Measurements from ENCODE around the gene TXNDC12.
"Not testable (repeated sequence)": the region's sequence is repeated elsewhere in the genome, so short reads cannot be mapped to it uniquely, and the experiment has no call there.

TXNDC12 gene

GRCh38 chr1:52007215-52008002 lies 47.6 kb downstream of the TXNDC12 start:
- H3K9me2 ChIP-seq (replicated peaks; ENCODE audit: control insufficient read depth, low read length) = no peaks in the 10 kb centered on the region
- no peaks in the 10 kb centered on the region for H3K4me1 ChIP-seq (ENCODE audit: control insufficient read depth, low read length)
- H3K79me2 ChIP-seq (ENCODE audit: control insufficient read depth, low read length) = no peaks in the 10 kb centered on the region
- TF ChIP-seq CTCF (IDR thresholded peaks at IDR 0.05; ENCODE audit: low read depth, low read length, poor library complexity, severe bottlenecking) (no peak), EZH2phosphoT487 (IDR thresholded peaks at IDR 0.05; ENCODE audit: borderline replicate concordance, low read length) (no peak)
- H3K36me3 ChIP-seq (ENCODE audit: control insufficient read depth, low read length) = no peaks in the 10 kb centered on the region
- H3K4me3 ChIP-seq (ENCODE audit: low read length) = no peak overlapping the region
- H3K4me2 ChIP-seq (ENCODE audit: low read length) = no peak overlapping the region
- H3K27ac ChIP-seq (ENCODE audit: low read depth, low read length) = no peak overlapping the region
- H4K20me1 ChIP-seq (ENCODE audit: control insufficient read depth, insufficient read depth, low read depth, low read length) = no peaks in the 10 kb centered on the region
- H3F3A ChIP-seq (ENCODE audit: control insufficient read depth, insufficient read depth) = no peaks in the 10 kb centered on the region
- peaks cover 10% of the 10 kb centered on the region; the same call in 1 of the 2 replicates for H3K27me3 ChIP-seq (ENCODE audit: control insufficient read depth, low read length)
- no peaks in the 10 kb centered on the region for H3K9me3 ChIP-seq (ENCODE audit: control insufficient read depth, insufficient read depth, low read length)

DNA sequence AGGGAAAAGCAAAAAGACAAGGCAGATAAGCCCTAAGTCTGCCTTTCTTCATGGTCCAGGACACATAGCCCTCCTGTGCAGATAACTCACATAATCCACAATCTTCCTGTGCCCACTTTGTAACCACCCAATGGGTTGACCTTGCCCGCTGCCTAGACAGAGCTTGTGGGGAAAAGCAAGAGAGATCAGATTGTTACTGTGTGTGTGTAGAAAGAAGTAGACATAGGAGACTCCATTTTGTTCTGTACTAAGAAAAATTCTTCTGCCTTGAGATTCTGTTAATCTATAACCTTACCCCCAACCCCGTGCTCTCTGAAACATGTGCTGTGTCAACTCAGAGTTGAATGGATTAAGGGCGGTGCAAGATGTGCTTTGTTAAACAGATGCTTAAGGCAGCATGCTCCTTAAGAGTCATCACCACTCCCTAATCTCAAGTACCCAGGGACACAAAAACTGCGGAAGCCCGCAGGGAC lies 48.9 kb downstream of the TXNDC12 start:
- H3K4me1 ChIP-seq (ENCODE audit: control insufficient read depth, low read length); H3K27me3 ChIP-seq (ENCODE audit: control insufficient read depth, low read length); H4K20me1 ChIP-seq (ENCODE audit: control insufficient read depth, insufficient read depth, low read depth, low read length); H3F3A ChIP-seq (ENCODE audit: control insufficient read depth, insufficient read depth); H3K4me3 ChIP-seq (ENCODE audit: low read length); H3K9me2 ChIP-seq (replicated peaks; ENCODE audit: control insufficient read depth, low read length); H3K79me2 ChIP-seq (ENCODE audit: control insufficient read depth, low read length); H3K9me3 ChIP-seq (ENCODE audit: control insufficient read depth, insufficient read depth, low read length); H3K27ac ChIP-seq (ENCODE audit: low read depth, low read length); H3K4me2 ChIP-seq (ENCODE audit: low read length); H3K36me3 ChIP-seq (ENCODE audit: control insufficient read depth, low read length): not testable (repeated sequence)

DNA sequence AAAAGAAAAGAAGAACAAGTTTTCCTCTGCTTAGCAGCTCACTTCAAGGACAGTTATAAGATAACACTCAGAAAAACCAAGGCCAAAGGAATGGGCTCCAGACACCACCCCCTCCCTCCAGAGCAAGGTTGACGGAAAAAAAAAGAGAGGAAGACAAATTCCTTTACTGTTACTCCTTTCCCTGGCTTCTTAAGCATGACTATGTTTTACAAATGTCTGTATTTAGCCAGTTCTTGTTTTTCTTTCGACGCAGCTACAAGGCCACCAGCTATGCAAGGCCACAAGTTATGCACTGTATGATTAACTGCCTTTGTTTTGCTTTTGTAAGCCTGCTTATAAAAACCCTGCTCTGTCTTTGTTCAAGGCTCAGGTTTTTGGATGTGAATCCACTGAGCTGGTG lies 49.4 kb downstream of the TXNDC12 start:
- not testable (repeated sequence) for H3K27ac ChIP-seq (ENCODE audit: low read depth, low read length); H3K4me3 ChIP-seq (ENCODE audit: low read length); H3K79me2 ChIP-seq (ENCODE audit: control insufficient read depth, low read length); H3K4me1 ChIP-seq (ENCODE audit: control insufficient read depth, low read length); H3K9me2 ChIP-seq (replicated peaks; ENCODE audit: control insufficient read depth, low read length); H3F3A ChIP-seq (ENCODE audit: control insufficient read depth, insufficient read depth); H3K36me3 ChIP-seq (ENCODE audit: control insufficient read depth, low read length); H4K20me1 ChIP-seq (ENCODE audit: control insufficient read depth, insufficient read depth, low read depth, low read length); H3K27me3 ChIP-seq (ENCODE audit: control insufficient read depth, low read length); H3K9me3 ChIP-seq (ENCODE audit: control insufficient read depth, insufficient read depth, low read length); H3K4me2 ChIP-seq (ENCODE audit: low read length)

GRCh38 chr1:52003877-52004276 lies 51.1 kb downstream of the TXNDC12 start:
- Histone ChIP-seq H3K4me3 (ENCODE audit: low read length) (no peak overlapping the region), H3K9me2 (replicated peaks; ENCODE audit: control insufficient read depth, low read length) (no peaks in the 10 kb centered on the region), H3K79me2 (ENCODE audit: control insufficient read depth, low read length) (no peaks in the 10 kb centered on the region), H3K27me3 (ENCODE audit: control insufficient read depth, low read length) (peaks cover 10% of the 10 kb centered on the region; the same call in 1 of the 2 replicates), H3K4me2 (ENCODE audit: low read length) (no peak overlapping the region), H3K27ac (ENCODE audit: low read depth, low read length) (no peak overlapping the region), H3F3A (ENCODE audit: control insufficient read depth, insufficient read depth) (no peaks in the 10 kb centered on the region), H3K36me3 (ENCODE audit: control insufficient read depth, low read length) (no peaks in the 10 kb centered on the region), H3K4me1 (ENCODE audit: control insufficient read depth, low read length) (no peaks in the 10 kb centered on the region), H3K9me3 (ENCODE audit: control insufficient read depth, insufficient read depth, low read length) (no peaks in the 10 kb centered on the region), H4K20me1 (ENCODE audit: control insufficient read depth, insufficient read depth, low read depth, low read length) (no peaks in the 10 kb centered on the region)
- no peak for TF ChIP-seq CTCF (IDR thresholded peaks at IDR 0.05; ENCODE audit: low read depth, low read length, poor library complexity, severe bottlenecking)
- no peak for TF ChIP-seq EZH2phosphoT487 (IDR thresholded peaks at IDR 0.05; ENCODE audit: borderline replicate concordance, low read length)

Measured in DOHH2 (cell line).